Liver (tissue), 3 donors: ENCODE measurements around the gene GALNTL6.

ENCODE experiments used
- TAF1 ChIP-seq: conservative IDR thresholded peaks from 2 replicates; pipeline ENCODE4 v1.6.1; 2016; ENCODE audit warnings: antibody characterized with exemption, mild to moderate bottlenecking
- YY1 ChIP-seq: IDR thresholded peaks from 2 replicates; pipeline ENCODE4 v1.6.1; 2016; ENCODE audit warnings: antibody characterized with exemption, mild to moderate bottlenecking
- TF ChIP-seq, protein P1 (sequence below): fragments of 150-350 bp; IDR thresholded peaks from 2 replicates; pipeline ENCODE4 v1.5.1; 2017; ENCODE audit warnings: improper control_type of control experiment, low read depth, low read length; ENCODE audit not compliant: missing input control
- TF ChIP-seq, protein P2 (sequence below): IDR thresholded peaks from 2 replicates; pipeline ENCODE4 v1.6.1; 2016; ENCODE audit warnings: antibody characterized with exemption
- donor health status: healthy.
- donor health status: healthy.

DNA sequence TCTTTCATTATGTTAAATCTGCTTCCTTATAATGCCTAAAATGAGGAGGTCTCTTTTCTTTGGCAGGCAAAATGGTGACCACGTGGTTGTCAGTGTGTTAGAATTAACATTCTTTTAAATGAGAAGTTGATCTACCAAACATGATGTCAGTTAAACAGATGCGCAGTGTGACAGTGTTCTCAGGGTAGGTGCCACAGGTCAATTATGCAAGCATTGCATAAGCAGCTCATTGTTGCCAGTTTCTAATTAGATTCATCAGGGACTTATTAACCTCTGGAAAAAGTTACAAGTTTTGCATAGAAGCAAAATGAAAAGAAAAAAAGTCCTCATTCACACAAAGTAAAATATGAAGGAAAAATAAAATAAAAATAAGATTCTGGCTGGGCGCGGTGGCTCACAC is 1031.4 kb downstream of the GALNTL6 start:
- TF ChIP-seq TAF1 (no peak), YY1 (no peak)
- TF ChIP-seq, protein P1, sequence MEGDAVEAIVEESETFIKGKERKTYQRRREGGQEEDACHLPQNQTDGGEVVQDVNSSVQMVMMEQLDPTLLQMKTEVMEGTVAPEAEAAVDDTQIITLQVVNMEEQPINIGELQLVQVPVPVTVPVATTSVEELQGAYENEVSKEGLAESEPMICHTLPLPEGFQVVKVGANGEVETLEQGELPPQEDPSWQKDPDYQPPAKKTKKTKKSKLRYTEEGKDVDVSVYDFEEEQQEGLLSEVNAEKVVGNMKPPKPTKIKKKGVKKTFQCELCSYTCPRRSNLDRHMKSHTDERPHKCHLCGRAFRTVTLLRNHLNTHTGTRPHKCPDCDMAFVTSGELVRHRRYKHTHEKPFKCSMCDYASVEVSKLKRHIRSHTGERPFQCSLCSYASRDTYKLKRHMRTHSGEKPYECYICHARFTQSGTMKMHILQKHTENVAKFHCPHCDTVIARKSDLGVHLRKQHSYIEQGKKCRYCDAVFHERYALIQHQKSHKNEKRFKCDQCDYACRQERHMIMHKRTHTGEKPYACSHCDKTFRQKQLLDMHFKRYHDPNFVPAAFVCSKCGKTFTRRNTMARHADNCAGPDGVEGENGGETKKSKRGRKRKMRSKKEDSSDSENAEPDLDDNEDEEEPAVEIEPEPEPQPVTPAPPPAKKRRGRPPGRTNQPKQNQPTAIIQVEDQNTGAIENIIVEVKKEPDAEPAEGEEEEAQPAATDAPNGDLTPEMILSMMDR = no peak
- TF ChIP-seq, protein P2, sequence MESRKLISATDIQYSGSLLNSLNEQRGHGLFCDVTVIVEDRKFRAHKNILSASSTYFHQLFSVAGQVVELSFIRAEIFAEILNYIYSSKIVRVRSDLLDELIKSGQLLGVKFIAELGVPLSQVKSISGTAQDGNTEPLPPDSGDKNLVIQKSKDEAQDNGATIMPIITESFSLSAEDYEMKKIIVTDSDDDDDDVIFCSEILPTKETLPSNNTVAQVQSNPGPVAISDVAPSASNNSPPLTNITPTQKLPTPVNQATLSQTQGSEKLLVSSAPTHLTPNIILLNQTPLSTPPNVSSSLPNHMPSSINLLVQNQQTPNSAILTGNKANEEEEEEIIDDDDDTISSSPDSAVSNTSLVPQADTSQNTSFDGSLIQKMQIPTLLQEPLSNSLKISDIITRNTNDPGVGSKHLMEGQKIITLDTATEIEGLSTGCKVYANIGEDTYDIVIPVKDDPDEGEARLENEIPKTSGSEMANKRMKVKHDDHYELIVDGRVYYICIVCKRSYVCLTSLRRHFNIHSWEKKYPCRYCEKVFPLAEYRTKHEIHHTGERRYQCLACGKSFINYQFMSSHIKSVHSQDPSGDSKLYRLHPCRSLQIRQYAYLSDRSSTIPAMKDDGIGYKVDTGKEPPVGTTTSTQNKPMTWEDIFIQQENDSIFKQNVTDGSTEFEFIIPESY = no peak
